ENCODE results near the gene TST.

TST gene

GRCh38 chr22:37019309-37020191, at the start of gene TST, which contains the start of gene MPST:
TSS of gene TST (minus strand) at chr22:37019447. CDS start at chr22:37018732, 715 bp downstream.
TSS of gene MPST (plus strand) at chr22:37019742. CDS start at chr22:37019837, 95 bp downstream.
- peak; percentile 58 for DNase-seq

- DNase-seq = no peak
These were observed 49.6 kb upstream of the TST start for GRCh38 chr22:37068859-37069258.

- no peak for DNase-seq
These were observed 48.2 kb upstream of the TST start for GRCh38 chr22:37067428-37067827.

GRCh38 chr22:37065961-37066360, 46.7 kb upstream of the TST start:
- no peak for DNase-seq

GRCh38 chr22:37065180-37065579, 45.9 kb upstream of the TST start:
- DNase-seq = no peak

- no peak for DNase-seq
These were observed 45.3 kb upstream of the TST start for GRCh38 chr22:37064553-37064952.

GRCh38 chr22:37063431-37064420, 44.5 kb upstream of the TST start:
- peak; percentile 79 for DNase-seq

- no peak for DNase-seq
These were observed 43.6 kb upstream of the TST start for GRCh38 chr22:37062702-37063381.

- DNase-seq = no peak
These were observed 43.1 kb upstream of the TST start for GRCh38 chr22:37062376-37062675.

GRCh38 chr22:37061611-37062375, 42.5 kb upstream of the TST start:
- no peak for DNase-seq

GRCh38 chr22:37060801-37061610, 41.8 kb upstream of the TST start:
- no peak for DNase-seq

- no peak for DNase-seq
These were observed 40.7 kb upstream of the TST start for GRCh38 chr22:37059876-37060449.

- DNase-seq = no peak
These were observed 39.9 kb upstream of the TST start for GRCh38 chr22:37058917-37059701.

- no peak for DNase-seq
These were observed 38.7 kb upstream of the TST start for GRCh38 chr22:37057796-37058510.

GRCh38 chr22:37057226-37057625, 38.0 kb upstream of the TST start:
- DNase-seq = no peak

- DNase-seq = no peak
These were observed 37.0 kb upstream of the TST start for GRCh38 chr22:37056246-37056645.

- no peak for DNase-seq
These were observed 35.5 kb upstream of the TST start for GRCh38 chr22:37054600-37055365.

- DNase-seq = peak; percentile 71
These were observed 34.8 kb upstream of the TST start for GRCh38 chr22:37054056-37054395.
